ENCODE measurements around the gene RYR2.
"Not testable (repeated sequence)": the region's sequence is repeated elsewhere in the genome, so short reads cannot be mapped to it uniquely, and the experiment has no call there.

The RYR2 gene

DNA sequence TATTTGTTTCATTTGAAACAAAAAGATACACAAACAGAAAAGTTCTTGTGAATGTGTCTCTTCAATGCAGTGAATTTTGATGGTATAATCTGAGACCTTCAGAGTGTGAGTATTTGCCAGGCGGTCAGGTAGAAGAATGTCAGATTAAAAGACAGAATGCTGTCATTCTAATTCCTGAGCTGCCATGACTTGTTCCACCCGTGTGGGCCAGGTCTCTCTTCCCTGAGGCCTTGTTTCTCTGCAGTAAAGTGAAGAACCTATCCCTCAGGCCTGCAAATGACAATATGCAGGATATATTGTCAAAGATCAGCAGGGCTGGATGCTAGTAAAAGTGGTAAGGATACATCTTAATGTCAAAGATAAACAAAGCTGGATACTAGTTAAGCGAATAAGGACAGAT is 737.4 kb downstream of the RYR2 start:
- no peak for DNase-seq (ENCODE audit: low read depth, low spot score)

DNA sequence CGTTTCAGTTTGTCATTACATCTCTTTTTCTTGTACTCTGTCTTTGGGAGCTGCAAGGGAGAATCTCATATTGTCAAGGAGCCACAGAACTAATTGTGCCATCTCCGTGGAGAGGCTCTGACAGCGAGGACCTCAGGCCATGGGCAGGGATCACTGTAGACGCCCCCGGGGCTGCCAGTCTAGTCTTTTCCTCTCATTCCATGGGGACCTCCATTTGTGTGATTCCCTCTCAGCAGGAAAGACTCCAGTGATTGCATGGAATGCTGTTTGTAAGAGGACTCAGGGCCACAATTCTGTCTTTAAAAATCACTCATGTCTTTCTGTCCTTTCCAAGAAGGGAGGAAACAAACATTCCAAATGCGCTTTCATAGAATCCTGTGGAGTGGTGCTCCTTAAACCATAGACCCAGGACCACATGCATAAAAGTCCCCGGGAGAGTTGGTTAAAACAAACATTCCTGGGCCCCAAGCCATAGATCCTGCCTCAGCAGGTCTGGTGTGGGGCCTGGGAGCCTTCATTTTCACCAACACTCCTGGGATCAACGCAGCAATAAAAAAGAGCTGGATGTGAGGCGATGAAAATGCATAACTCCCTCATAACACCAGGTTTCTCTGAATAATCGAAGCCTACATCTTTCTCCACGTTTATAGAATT is 744.2 kb downstream of the RYR2 start:
- no peak for DNase-seq (ENCODE audit: low read depth, low spot score)

- no peak for DNase-seq (ENCODE audit: low read depth, low spot score)
Observed at GRCh38 chr1:237788069-237788468, 746.1 kb downstream of the RYR2 start.

- DNase-seq (ENCODE audit: low read depth, low spot score), result no peak
Observed at GRCh38 chr1:237789619-237790018, 747.6 kb downstream of the RYR2 start.

DNA sequence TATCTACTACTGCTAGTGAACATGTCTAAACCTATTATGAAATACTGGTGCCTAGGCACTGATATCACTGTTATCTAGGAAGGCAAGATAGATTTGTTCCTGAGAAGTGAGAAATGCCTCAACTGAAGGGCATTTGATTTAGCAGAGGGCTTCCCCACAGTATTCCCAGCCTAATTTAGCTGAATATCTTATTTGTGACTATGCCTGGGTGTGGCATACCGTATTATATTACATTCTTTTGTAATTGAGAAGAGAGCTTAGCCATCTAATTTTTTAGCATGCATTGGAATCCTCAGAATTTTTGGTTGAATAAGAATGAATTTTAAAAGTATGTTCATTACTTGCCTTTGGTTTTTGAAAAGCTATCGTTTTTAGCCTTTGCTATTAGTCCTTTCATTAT is 749.6 kb downstream of the RYR2 start:
- no peak for DNase-seq (ENCODE audit: low read depth, low spot score)

DNA sequence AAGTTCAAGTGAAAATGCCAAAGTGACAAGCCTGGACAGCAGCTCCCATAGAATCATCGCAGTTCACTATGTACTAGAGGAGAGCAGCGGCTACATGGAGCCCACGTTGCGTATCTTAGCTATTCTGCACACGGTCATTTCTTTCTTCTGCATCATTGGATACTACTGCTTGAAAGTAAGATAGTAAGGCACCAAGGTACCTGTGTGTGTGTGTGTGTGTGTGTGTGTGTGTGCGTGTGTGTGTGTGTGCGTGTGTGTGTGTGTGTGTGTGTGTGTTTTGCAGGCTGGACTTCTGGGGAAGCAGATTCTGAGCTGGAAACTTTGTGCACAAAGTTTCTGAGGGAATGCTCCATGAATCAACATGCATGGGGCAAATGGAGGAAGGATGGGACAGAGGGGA is 750.2 kb downstream of the RYR2 start:
- no peak for DNase-seq (ENCODE audit: low read depth, low spot score)

DNA sequence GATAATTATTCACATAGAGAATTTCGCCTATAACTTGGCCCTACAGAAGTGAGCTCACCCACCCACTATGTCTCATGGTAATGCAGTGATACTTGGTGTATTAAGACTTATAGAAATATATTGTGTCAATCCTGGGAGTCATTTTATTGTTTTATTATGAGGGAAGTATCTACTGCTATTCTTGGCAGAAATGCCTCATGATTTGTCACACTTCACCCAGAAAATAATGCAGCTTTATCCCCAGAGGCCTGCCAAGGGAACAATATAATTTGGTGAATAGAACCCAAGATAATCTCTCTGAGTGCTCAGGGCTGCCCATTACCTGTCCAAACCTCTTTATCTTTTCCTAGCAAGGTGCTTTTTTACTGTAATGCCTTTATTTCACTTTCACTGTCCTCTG is 750.7 kb downstream of the RYR2 start:
- no peak for DNase-seq (ENCODE audit: low read depth, low spot score)

- DNase-seq (ENCODE audit: low read depth, low spot score), result no peak
Observed at GRCh38 chr1:237794071-237794470, 752.1 kb downstream of the RYR2 start.

DNA sequence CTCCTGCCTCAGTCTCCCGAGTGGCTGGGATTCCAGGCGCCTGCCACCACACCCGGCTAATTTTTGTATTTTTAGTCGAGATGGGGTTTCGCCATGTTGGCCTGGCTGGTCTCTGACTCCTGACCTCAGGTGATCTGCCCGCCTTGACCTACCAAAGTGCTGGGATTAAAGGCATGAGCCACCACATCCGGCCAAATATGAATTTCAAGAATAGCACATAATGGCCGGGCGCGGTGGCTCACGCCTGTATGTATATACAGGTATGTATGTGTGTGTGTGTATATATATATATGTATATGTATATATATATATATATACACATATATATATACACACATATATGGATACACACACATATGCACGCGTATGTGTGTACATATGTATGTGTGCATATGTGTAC is 753.6 kb downstream of the RYR2 start:
- DNase-seq (ENCODE audit: low read depth, low spot score), result no peak

- DNase-seq (ENCODE audit: low read depth, low spot score), result no peak
Observed at GRCh38 chr1:237799762-237800474, 757.9 kb downstream of the RYR2 start.

DNA sequence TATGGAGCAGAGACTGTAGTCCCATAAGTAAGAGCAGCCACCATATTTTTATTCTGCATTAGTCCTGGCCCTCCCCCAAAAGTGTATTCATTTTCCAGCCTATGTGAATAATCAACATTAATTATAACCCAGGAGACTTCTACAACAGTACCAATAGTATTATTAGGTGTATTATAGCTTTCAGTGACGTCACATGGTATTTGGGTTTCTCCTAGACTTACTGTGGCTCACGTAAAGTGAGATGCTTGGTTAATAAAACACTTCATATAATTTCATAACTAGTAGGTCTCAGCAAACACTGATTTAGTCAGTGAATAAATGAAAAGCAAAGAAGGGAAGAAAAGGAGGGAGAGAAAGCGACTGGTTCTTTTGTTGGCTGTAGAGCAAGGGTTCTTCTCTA is 762.5 kb downstream of the RYR2 start:
- no peak for DNase-seq (ENCODE audit: low read depth, low spot score)

GRCh38 chr1:237809099-237809498 is 767.1 kb downstream of the RYR2 start:
- no peak for DNase-seq (ENCODE audit: low read depth, low spot score)

GRCh38 chr1:237811633-237812032 is 769.6 kb downstream of the RYR2 start:
- DNase-seq (ENCODE audit: low read depth, low spot score), result no peak

DNA sequence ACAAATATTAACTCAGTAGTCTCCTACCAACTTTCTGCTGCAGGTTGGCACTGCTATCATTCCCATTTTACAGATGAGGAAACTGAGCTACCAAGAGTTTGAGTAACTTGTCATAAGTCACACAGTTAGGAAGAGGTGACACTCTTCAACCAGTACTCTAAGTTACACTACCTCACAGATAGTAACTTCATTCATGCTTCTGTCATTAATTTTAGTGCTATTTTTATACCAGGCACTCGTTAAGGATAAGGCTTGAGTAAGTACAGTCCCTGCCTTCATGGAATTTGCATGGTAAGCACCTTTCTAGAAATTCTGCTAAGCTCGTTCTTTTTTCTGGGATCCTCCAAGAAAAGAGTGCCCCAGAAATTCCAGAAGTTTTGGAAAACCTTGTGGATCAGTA is 770.1 kb downstream of the RYR2 start:
- DNase-seq (ENCODE audit: low read depth, low spot score), result no peak

DNA sequence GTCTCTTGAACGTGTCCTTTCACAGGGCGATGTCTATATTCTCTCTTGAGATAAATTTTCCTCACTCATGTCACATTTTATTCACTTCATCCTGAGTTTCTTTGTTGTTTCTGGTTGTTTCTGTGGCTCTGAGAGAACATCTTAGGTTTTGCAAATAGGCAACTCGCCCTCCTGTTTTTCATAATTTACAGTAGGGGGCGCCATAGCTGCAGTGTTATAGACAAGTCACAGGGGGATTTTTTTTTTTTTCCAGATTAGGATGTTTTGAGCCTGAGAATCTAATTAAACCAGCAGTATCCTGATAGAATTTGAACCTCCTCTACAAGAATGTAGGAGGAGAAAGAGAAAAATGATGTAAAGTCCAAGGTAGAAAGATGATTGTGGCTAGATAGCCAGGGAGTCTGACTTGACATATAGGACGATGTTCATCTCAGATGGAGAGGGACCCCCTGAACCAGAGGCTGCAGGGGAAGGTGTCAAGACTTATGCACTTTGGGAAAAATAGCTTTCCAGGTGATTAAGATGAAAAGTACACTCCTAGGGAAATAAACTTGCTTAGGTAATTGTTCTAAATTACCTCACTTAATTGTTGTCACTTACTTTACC is 772.4 kb downstream of the RYR2 start:
- no peak for DNase-seq (ENCODE audit: low read depth, low spot score)

GRCh38 chr1:237817277-237817676 is 775.3 kb downstream of the RYR2 start:
- DNase-seq (ENCODE audit: low read depth, low spot score), result no peak

DNA sequence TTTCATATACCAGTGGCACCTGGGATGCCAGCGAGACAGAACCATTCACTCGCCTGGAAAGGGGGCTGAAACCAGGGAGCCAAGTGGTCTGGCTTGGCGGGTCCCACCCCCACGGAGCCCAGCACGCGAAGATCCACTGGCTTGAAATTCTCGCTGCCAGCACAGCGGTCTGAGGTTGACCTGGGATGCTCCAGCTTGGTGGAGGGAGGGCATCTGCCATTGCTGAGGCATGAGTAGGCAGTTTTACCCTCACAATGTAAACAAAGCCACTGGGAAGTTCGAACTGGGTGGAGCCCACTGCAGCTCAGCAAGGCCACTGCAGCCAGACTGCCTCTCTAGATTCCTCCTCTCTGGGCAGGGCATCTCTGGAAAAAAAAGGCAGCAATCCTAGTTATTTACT is 778.6 kb downstream of the RYR2 start:
- DNase-seq (ENCODE audit: low read depth, low spot score), result not testable (repeated sequence)

DNA sequence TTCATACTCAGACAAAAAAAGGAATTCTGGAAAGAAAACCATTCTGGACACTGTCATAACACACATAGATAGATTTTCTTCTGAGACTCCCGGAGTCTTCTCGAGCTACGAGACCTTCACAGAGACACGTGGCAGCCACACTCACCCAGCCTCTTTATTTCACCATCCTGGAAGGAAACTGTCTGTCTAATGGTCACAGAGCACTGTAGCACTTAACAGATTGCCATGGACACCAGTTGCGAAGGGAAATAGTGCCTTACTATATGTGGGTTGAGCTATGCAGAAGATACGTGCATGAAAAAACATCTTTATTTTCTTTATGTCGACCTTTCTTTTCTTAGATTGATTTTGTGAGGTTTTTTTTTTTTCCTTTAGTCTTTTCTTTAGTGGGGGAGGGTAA is 790.9 kb downstream of the RYR2 start:
- DNase-seq (ENCODE audit: low read depth, low spot score), result no peak

DNA sequence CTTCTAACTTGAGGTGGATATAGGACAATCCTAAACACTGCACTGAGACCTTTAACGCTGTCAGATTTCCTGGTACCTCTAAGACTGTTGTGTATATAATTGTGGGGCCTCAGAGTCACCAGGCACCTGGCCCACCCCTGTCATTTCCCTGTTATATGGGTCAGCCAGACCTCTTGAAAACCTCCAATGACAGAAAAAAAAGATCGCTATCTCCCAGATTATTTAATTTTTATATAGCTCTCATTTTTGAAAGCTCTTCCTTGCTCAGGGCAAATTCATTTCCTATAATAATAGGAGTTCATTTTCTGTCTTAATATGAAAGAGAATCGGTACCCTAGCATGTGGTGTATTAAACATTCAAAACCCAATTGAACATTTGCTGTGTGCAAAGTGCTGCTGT is 792.1 kb downstream of the RYR2 start:
- DNase-seq (ENCODE audit: low read depth, low spot score), result no peak

DNA sequence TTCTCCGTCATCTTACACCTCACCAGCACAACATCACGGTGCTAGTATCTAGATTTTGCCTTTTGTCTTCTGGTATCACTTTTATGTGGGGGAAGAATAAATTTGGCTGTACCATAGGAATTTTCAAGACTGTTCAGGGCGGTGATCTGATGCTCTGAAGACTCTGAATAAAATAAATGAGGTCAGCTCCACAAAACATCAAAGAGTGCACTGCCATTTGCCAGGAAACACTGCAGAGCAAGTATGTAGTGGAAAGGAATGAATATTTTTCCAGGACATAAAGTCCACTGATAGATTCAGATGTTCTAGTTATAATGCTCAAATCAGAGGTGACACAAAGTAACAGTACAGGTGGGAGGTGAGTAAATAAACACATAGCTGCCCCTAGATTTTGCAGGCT is 792.5 kb downstream of the RYR2 start:
- DNase-seq (ENCODE audit: low read depth, low spot score), result no peak

- DNase-seq (ENCODE audit: low read depth, low spot score), result no peak
Observed at GRCh38 chr1:237838320-237838719, 796.3 kb downstream of the RYR2 start.

- no peak for DNase-seq (ENCODE audit: low read depth, low spot score)
Observed at GRCh38 chr1:237838904-237839534, 797.0 kb downstream of the RYR2 start.

GRCh38 chr1:237841485-237841884 is 799.5 kb downstream of the RYR2 start:
- DNase-seq (ENCODE audit: low read depth, low spot score), result no peak
